Thymus (tissue), 11 donors: Measurements from ENCODE around the gene TM4SF18. TPM values are rescaled to one million over a fixed set of nuclear protein-coding genes. Genes with fewer than 3 reads are reported as not detected.
A peak's percentile ranks its signal among the peaks of the same experiment; 100 is the strongest.

ENCODE experiments used
- DNase-seq, 9 donors: peaks; one replicate each; pipeline ENCODE4 v3.0.0-alpha.2; 2013; ENCODE audit warnings: low spot score in 9 of 9, low read depth in 6 of 9, missing footprints in 1 of 9
- H3K27ac ChIP-seq, 2 donors: one replicate each; pipeline ENCODE4 v1.5.1; 2013; ENCODE audit warnings: control low read depth in 1 of 2, low read depth in 1 of 2, low read length in 1 of 2, mild to moderate bottlenecking in 1 of 2, moderate library complexity in 1 of 2
- H3K27me3 ChIP-seq, 2 donors: one replicate each; pipeline ENCODE4 v1.5.1; 2013; ENCODE audit warnings: low read length in 1 of 2; ENCODE audit not compliant: control insufficient read depth in 2 of 2, insufficient read depth in 1 of 2
- H3K36me3 ChIP-seq, 2 donors: one replicate each; pipeline ENCODE4 v1.5.1; 2013; ENCODE audit warnings: low read length in 1 of 2, mild to moderate bottlenecking in 1 of 2, moderate library complexity in 1 of 2; ENCODE audit not compliant: control insufficient read depth in 2 of 2, insufficient read depth in 2 of 2
- H3K4me1 ChIP-seq, 2 donors: one replicate each; pipeline ENCODE4 v1.5.1; 2013; ENCODE audit warnings: low read length in 2 of 2; ENCODE audit not compliant: control insufficient read depth in 2 of 2, insufficient read depth in 2 of 2
- H3K4me3 ChIP-seq, 2 donors: one replicate each; pipeline ENCODE4 v1.5.1; 2013; ENCODE audit warnings: low read length in 2 of 2, control low read depth in 1 of 2, mild to moderate bottlenecking in 1 of 2
- H3K9me3 ChIP-seq, 2 donors: one replicate each; pipeline ENCODE4 v1.5.1; 2013; ENCODE audit warnings: low read length in 1 of 2, mild to moderate bottlenecking in 1 of 2; ENCODE audit not compliant: control insufficient read depth in 2 of 2, insufficient read depth in 1 of 2
- WGBS: extraction: QIAGEN DNeasy Blood & Tissue Kit; methylation state at CpG from one replicate; pipeline ENCODE4 v1.1.7; 2013; 5-methylcytosine and 5-hydroxymethylcytosine counted together
- polyA plus RNA-seq: library from polyadenylated mRNA; stranded (reverse); fragments of 200-250 nt; gene quantifications from one replicate; pipeline ENCODE4 v1.2.3, GENCODE V29; 2013
- total RNA-seq: library from RNA; stranded (reverse); fragments of 120-200 nt; gene quantifications from one replicate; pipeline ENCODE4 v1.2.4, GENCODE V29; 2013
- donor health status: healthy.

TM4SF18 gene
- total and polyA plus RNA-seq, 2 donors, result 0.66 to 3.2 TPM

- no peaks in the 10 kb centered on the region for H3K9me3 ChIP-seq
- H3K27me3 ChIP-seq, result no peaks in the 10 kb centered on the region
- H3K27ac ChIP-seq, result no peak overlapping the region
- no peak overlapping the region for H3K4me3 ChIP-seq
- 93% methylated on average over 2 of the region's 2 CpGs for WGBS
- DNase-seq, result no peak
- no peaks in the 10 kb centered on the region for H3K4me1 ChIP-seq
- no peaks in the 10 kb centered on the region for H3K36me3 ChIP-seq
Measured at GRCh38 chr3:149306751-149307434, 26.5 kb downstream of the TM4SF18 start.

- 98% methylated on average over 2 of the region's 2 CpGs for WGBS
- Histone ChIP-seq H3K9me3 (no peaks in the 10 kb centered on the region), H3K36me3 (no peaks in the 10 kb centered on the region), H3K27ac (no peak overlapping the region), H3K4me3 (no peak overlapping the region), H3K4me1 (no peaks in the 10 kb centered on the region), H3K27me3 (no peaks in the 10 kb centered on the region)
- no peak for DNase-seq
Measured at GRCh38 chr3:149305376-149305775, 28.1 kb downstream of the TM4SF18 start.

GRCh38 chr3:149299938-149300801 lies 33.3 kb downstream of the TM4SF18 start:
- H3K9me3 ChIP-seq, result peaks cover 0 to under 1% of the 10 kb centered on the region in 2 donors
- 78% methylated on average over 5 of the region's 5 CpGs for WGBS
- H3K27ac ChIP-seq, result no peak overlapping the region
- H3K4me3 ChIP-seq, result no peak overlapping the region
- DNase-seq, result no peak
- no peaks in the 10 kb centered on the region for H3K36me3 ChIP-seq
- no peaks in the 10 kb centered on the region for H3K27me3 ChIP-seq
- H3K4me1 ChIP-seq, result no peaks in the 10 kb centered on the region

GRCh38 chr3:149296972-149297371 lies 36.5 kb downstream of the TM4SF18 start:
- H3K27ac ChIP-seq, result no peak overlapping the region
- peaks cover 0 to 5% of the 10 kb centered on the region in 2 donors for H3K9me3 ChIP-seq
- no peaks in the 10 kb centered on the region for H3K4me1 ChIP-seq
- H3K36me3 ChIP-seq, result no peaks in the 10 kb centered on the region
- DNase-seq, result no peak
- 98% methylated on average over 2 of the region's 2 CpGs for WGBS
- no peak overlapping the region for H3K4me3 ChIP-seq
- no peaks in the 10 kb centered on the region for H3K27me3 ChIP-seq

- no peak for DNase-seq
- Histone ChIP-seq H3K4me1 (no peaks in the 10 kb centered on the region), H3K36me3 (no peaks in the 10 kb centered on the region), H3K4me3 (no peak overlapping the region), H3K27me3 (no peaks in the 10 kb centered on the region), H3K9me3 (peaks cover 0 to 5% of the 10 kb centered on the region in 2 donors), H3K27ac (no peak overlapping the region)
- 67% methylated on average over 6 of the region's 6 CpGs for WGBS
Measured at GRCh38 chr3:149292666-149293065, 40.8 kb downstream of the TM4SF18 start.

GRCh38 chr3:149291178-149291577 lies 42.3 kb downstream of the TM4SF18 start:
- H3K9me3 ChIP-seq, result peaks cover 0 to 5% of the 10 kb centered on the region in 2 donors
- 89% methylated on average over 2 of the region's 2 CpGs for WGBS
- H3K4me3 ChIP-seq, result no peak overlapping the region
- no peaks in the 10 kb centered on the region for H3K4me1 ChIP-seq
- H3K36me3 ChIP-seq, result no peaks in the 10 kb centered on the region
- no peaks in the 10 kb centered on the region for H3K27me3 ChIP-seq
- no peak overlapping the region for H3K27ac ChIP-seq
- peak in 3 of 9 donors; percentile 15 to 41 (median 29) for DNase-seq

- no peaks in the 10 kb centered on the region for H3K4me1 ChIP-seq
- WGBS, result 89% methylated on average over 5 of the region's 5 CpGs
- H3K27ac ChIP-seq, result no peak overlapping the region
- no peak overlapping the region for H3K4me3 ChIP-seq
- no peak for DNase-seq
- H3K9me3 ChIP-seq, result no peaks in the 10 kb centered on the region
- no peaks in the 10 kb centered on the region for H3K27me3 ChIP-seq
- H3K36me3 ChIP-seq, result no peaks in the 10 kb centered on the region
Measured at GRCh38 chr3:149288655-149289054, 44.8 kb downstream of the TM4SF18 start.

GRCh38 chr3:149284034-149284433 lies 49.4 kb downstream of the TM4SF18 start:
- Histone ChIP-seq H3K4me3 (no peak overlapping the region), H3K36me3 (no peaks in the 10 kb centered on the region), H3K4me1 (no peaks in the 10 kb centered on the region), H3K27ac (no peak overlapping the region), H3K27me3 (no peaks in the 10 kb centered on the region), H3K9me3 (no peaks in the 10 kb centered on the region)
- WGBS, result 99% methylated on average over 23 of the region's 23 CpGs
- no peak for DNase-seq

- Histone ChIP-seq H3K4me3 (no peak overlapping the region), H3K27ac (no peak overlapping the region), H3K36me3 (no peaks in the 10 kb centered on the region), H3K27me3 (no peaks in the 10 kb centered on the region), H3K9me3 (no peaks in the 10 kb centered on the region), H3K4me1 (no peaks in the 10 kb centered on the region)
- no peak for DNase-seq
- WGBS, result 96% methylated on average over 5 of the region's 5 CpGs
Measured at GRCh38 chr3:149283401-149283800, 50.0 kb downstream of the TM4SF18 start.
